Heart left ventricle (tissue), 13 donors: ENCODE measurements around the gene RIC3.

Experiments used
- CTCF ChIP-seq, 12 donors: fragments of 200-600 bp; sonication (generic) in 4 of 12; IDR thresholded peaks; one replicate each; pipeline versions ENCODE4 v1.5.0 to v1.8.0; 2018 to 2022; ENCODE audit warnings: antibody characterized with exemption in 12 of 12, mild to moderate bottlenecking in 5 of 12
- POLR2A ChIP-seq, 2 donors: fragments of 450-650 bp; IDR thresholded peaks; one replicate each; pipeline ENCODE4 v1.6.1; 2017; ENCODE audit warnings: antibody characterized with exemption in 2 of 2, mild to moderate bottlenecking in 2 of 2, moderate library complexity in 2 of 2
- donor health status: ischemic (EF 13 %, LVEDD 7.1; RV severe dilation, severe dysfunction).
- donor health status: DM: no; HTN: yes; CAD: no.
- donor health status: DM: no; HTN: no; CAD: no.
- donor health status: ischemic (EF 25% LVEDD 6.9; RV normal size, moderate dysfunction).
- donor health status: ischemic (EF 25% LVEDD 5.7; RV mildly dilated, moderate dysfunction).
- donor health status: ischemic (EF 35%, LVEDD 5.7; RV mildly dilated, moderate dysfunction).
- donor health status: nonischemic (EF 11% LVEDD 7.7; RV severe dilation, severe dysfunction).
- donor health status: DM: yes; HTN: yes; CAD: no.
- donor health status: PGD.
- donor health status: ischemic (EF 29% LVEDD 5.4; RV normal size, mild dysfunction).
- donor health status: nonischemic (EF 23%, LVEDD 6.1; RV moderate dilation, normal function).

GRCh38 chr11:8126649-8127289 is 42.1 kb downstream of the RIC3 start:
- TF ChIP-seq POLR2A (IDR thresholded peaks at IDR 0.05) (no peak), CTCF (IDR thresholded peaks at IDR 0.05) (no peak)
